WTC11 (cell line): ENCODE measurements around the gene RPGR. TPM values are rescaled to one million over a fixed set of nuclear protein-coding genes. Genes with fewer than 3 reads are reported as not detected.

Experiments
- ATAC-seq: fragments of 200-7000 bp; cut with Tn5 transposase; 2 replicates; pipeline ENCODE4 v1.10.0; 2021; ENCODE audit warnings: mild to moderate bottlenecking, moderate library complexity
- CTCF ChIA-PET: fragments of 300-600 bp; sonication (Branson Sonifier 250); formaldehyde crosslinking; loops from one replicate; lab custom pipeline; 2021; ENCODE audit warnings: antibody characterized with exemption; lab: Charles Lee
- POLR2A ChIA-PET: fragments of 350-600 bp; sonication (Branson Sonifier 250); formaldehyde crosslinking; loops from one replicate; lab custom pipeline; 2021; ENCODE audit warnings: antibody characterized with exemption; lab: Charles Lee
- DNase-seq: peaks from one replicate; pipeline ENCODE4 v3.0.0; 2021; ENCODE audit warnings: low spot score
- H3K27ac Mint-ChIP-seq: 2 replicates; pipeline ENCODE4 v1.8.0; 2021; ENCODE audit warnings: mixed read lengths
- H3K27me3 Mint-ChIP-seq: 2 replicates; pipeline ENCODE4 v1.8.0; 2021; ENCODE audit warnings: low read depth, mild to moderate bottlenecking, moderate library complexity, mixed read lengths
- H3K36me3 Mint-ChIP-seq: 2 replicates; pipeline ENCODE4 v1.8.0; 2021; ENCODE audit warnings: mixed read lengths
- H3K4me1 Mint-ChIP-seq: 2 replicates; pipeline ENCODE4 v1.8.0; 2022; ENCODE audit warnings: mixed read lengths
- H3K4me3 Mint-ChIP-seq: 2 replicates; pipeline ENCODE4 v1.8.0; 2021; ENCODE audit warnings: mild to moderate bottlenecking, moderate library complexity, mixed read lengths
- H3K9me3 Mint-ChIP-seq: 2 replicates; pipeline ENCODE4 v1.8.0; 2021; ENCODE audit warnings: mixed read lengths
- AR ChIP-seq: fragments of 250-450 bp; sonication (Bioruptor Pico); IDR thresholded peaks from 2 replicates; pipeline ENCODE4 v1.9.0; 2021; ENCODE audit warnings: mild to moderate bottlenecking
- CDX4 ChIP-seq: fragments of 250-450 bp; sonication (Bioruptor Pico); IDR thresholded peaks from 2 replicates; pipeline ENCODE4 v1.9.0; 2021; ENCODE audit warnings: moderate library complexity, mild to moderate bottlenecking, inconsistent platforms, borderline replicate concordance
- CREB1 ChIP-seq: sonication (generic); formaldehyde crosslinking; IDR thresholded peaks from 2 replicates; pipeline ENCODE4 v1.8.0; 2023; ENCODE audit warnings: mild to moderate bottlenecking, missing genetic modification reagents
- CREM ChIP-seq: sonication (generic); formaldehyde crosslinking; IDR thresholded peaks from 2 replicates; pipeline ENCODE4 v1.8.1; 2022; ENCODE audit warnings: mild to moderate bottlenecking, missing genetic modification reagents, moderate library complexity
- HMGA2 ChIP-seq: fragments of 250-450 bp; sonication (Bioruptor Pico); IDR thresholded peaks from 2 replicates; pipeline ENCODE4 v1.4.0; 2021; ENCODE audit warnings: mild to moderate bottlenecking, moderate library complexity
- JUN ChIP-seq: sonication (generic); formaldehyde crosslinking; IDR thresholded peaks from 2 replicates; pipeline ENCODE4 v1.8.0; 2023; ENCODE audit warnings: mild to moderate bottlenecking, missing genetic modification reagents
- MXD4 ChIP-seq: fragments of 250-450 bp; sonication (Bioruptor Pico); IDR thresholded peaks from 2 replicates; pipeline ENCODE4 v1.8.0; 2021; ENCODE audit warnings: mild to moderate bottlenecking, moderate library complexity, borderline replicate concordance
- NFATC4 ChIP-seq: fragments of 250-450 bp; sonication (Bioruptor Pico); IDR thresholded peaks from 2 replicates; pipeline ENCODE4 v1.9.0; 2021; ENCODE audit warnings: mild to moderate bottlenecking
- TCF7 ChIP-seq: sonication (generic); formaldehyde crosslinking; IDR thresholded peaks from 2 replicates; pipeline ENCODE4 v1.8.0; 2022; ENCODE audit warnings: mild to moderate bottlenecking, low read depth, missing genetic modification reagents, moderate library complexity
- TEAD4 ChIP-seq: sonication (generic); formaldehyde crosslinking; IDR thresholded peaks from 2 replicates; pipeline ENCODE4 v1.8.0; 2022; ENCODE audit warnings: mild to moderate bottlenecking, missing genetic modification reagents
- TP53 ChIP-seq: sonication (generic); formaldehyde crosslinking; IDR thresholded peaks from 2 replicates; pipeline ENCODE4 v1.8.1; 2023; ENCODE audit warnings: mild to moderate bottlenecking, missing genetic modification reagents
- ZBTB21 ChIP-seq: sonication (generic); formaldehyde crosslinking; IDR thresholded peaks from 2 replicates; pipeline ENCODE4 v1.8.1; 2023; ENCODE audit warnings: mild to moderate bottlenecking, missing genetic modification reagents, borderline replicate concordance
- ZNF425 ChIP-seq: fragments of 250-450 bp; sonication (Bioruptor Pico); conservative IDR thresholded peaks from 2 replicates; pipeline ENCODE4 v1.9.0; 2021; ENCODE audit warnings: mild to moderate bottlenecking
- ZNF532 ChIP-seq: fragments of 250-450 bp; sonication (Bioruptor Pico); IDR thresholded peaks from 2 replicates; pipeline ENCODE4 v1.9.0; 2021; ENCODE audit warnings: mild to moderate bottlenecking, borderline replicate concordance
- total RNA-seq: library from RNA; stranded (reverse); gene quantifications from 3 replicates; pipeline ENCODE4 v1.2.3, GENCODE V29; 2021
- TF ChIP-seq, protein P1 (sequence below): sonication (generic); formaldehyde crosslinking; IDR thresholded peaks from 2 replicates; pipeline ENCODE4 v1.8.0; 2023; ENCODE audit warnings: missing genetic modification reagents, mild to moderate bottlenecking, borderline replicate concordance
- TF ChIP-seq, protein P2 (sequence below): sonication (generic); formaldehyde crosslinking; conservative IDR thresholded peaks from 2 replicates; pipeline ENCODE4 v1.8.1; 2022; ENCODE audit warnings: mild to moderate bottlenecking, missing genetic modification reagents

RPGR gene
- total RNA-seq, 1 experiment from 2014 or later = 10.7 TPM

DNA sequence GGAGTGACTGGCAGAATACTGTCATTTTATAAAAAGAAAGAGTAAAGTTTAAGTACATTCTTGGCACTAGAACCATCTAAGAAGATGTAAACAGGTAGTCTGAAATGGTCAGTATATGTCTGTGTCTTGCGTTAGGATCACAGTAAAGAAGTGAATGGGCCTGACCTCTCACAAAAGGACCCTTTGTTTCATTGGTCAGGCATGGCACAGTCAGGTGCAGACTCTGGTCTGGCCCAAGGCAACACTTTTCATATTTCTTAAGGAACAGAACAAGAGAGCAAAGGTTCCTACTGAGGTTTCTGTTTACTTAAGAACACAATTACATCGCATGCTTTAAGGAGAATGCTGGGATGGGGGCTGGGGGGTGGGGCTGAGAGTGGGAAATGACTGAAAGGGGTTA lies 48.1 kb downstream of the RPGR start:
- no peak for DNase-seq
- Mint-ChIP-seq H3K27me3 (peaks cover 10% of the 10 kb centered on the region), H3K4me1 (peaks cover 19% of the 10 kb centered on the region), H3K9me3 (no peaks in the 10 kb centered on the region), H3K36me3 (no peaks in the 10 kb centered on the region), H3K27ac (no peak overlapping the region), H3K4me3 (no peak overlapping the region)
- CTCF ChIA-PET = interaction anchor here (1.0 kb wide), 1 partner anchor 48 kb away, joined by 3 read pairs; the partner anchor contains the start of gene RPGR
- POLR2A ChIA-PET = no interaction called here
- ATAC-seq = no peak
- TF ChIP-seq, protein P1, sequence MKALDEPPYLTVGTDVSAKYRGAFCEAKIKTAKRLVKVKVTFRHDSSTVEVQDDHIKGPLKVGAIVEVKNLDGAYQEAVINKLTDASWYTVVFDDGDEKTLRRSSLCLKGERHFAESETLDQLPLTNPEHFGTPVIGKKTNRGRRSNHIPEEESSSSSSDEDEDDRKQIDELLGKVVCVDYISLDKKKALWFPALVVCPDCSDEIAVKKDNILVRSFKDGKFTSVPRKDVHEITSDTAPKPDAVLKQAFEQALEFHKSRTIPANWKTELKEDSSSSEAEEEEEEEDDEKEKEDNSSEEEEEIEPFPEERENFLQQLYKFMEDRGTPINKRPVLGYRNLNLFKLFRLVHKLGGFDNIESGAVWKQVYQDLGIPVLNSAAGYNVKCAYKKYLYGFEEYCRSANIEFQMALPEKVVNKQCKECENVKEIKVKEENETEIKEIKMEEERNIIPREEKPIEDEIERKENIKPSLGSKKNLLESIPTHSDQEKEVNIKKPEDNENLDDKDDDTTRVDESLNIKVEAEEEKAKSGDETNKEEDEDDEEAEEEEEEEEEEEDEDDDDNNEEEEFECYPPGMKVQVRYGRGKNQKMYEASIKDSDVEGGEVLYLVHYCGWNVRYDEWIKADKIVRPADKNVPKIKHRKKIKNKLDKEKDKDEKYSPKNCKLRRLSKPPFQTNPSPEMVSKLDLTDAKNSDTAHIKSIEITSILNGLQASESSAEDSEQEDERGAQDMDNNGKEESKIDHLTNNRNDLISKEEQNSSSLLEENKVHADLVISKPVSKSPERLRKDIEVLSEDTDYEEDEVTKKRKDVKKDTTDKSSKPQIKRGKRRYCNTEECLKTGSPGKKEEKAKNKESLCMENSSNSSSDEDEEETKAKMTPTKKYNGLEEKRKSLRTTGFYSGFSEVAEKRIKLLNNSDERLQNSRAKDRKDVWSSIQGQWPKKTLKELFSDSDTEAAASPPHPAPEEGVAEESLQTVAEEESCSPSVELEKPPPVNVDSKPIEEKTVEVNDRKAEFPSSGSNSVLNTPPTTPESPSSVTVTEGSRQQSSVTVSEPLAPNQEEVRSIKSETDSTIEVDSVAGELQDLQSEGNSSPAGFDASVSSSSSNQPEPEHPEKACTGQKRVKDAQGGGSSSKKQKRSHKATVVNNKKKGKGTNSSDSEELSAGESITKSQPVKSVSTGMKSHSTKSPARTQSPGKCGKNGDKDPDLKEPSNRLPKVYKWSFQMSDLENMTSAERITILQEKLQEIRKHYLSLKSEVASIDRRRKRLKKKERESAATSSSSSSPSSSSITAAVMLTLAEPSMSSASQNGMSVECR (CRISPR knock-in tag) = no peak
- TF ChIP-seq CREM (no peak), ZNF532 (no peak), MXD4 (CRISPR knock-in tag) (no peak), TCF7 (CRISPR knock-in tag) (no peak), TEAD4 (CRISPR knock-in tag) (no peak), TP53 (CRISPR knock-in tag) (no peak), CDX4 (CRISPR knock-in tag) (no peak), NFATC4 (no peak), ZNF425 (no peak), CREB1 (CRISPR knock-in tag) (no peak), HMGA2 (CRISPR knock-in tag) (no peak), ZBTB21 (CRISPR knock-in tag) (no peak), JUN (CRISPR knock-in tag) (no peak), AR (CRISPR knock-in tag) (no peak)
- TF ChIP-seq, protein P2, sequence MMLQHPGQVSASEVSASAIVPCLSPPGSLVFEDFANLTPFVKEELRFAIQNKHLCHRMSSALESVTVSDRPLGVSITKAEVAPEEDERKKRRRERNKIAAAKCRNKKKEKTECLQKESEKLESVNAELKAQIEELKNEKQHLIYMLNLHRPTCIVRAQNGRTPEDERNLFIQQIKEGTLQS (CRISPR knock-in tag) = no peak
